ENCODE data around the gene ADAMTSL1.

DNA sequence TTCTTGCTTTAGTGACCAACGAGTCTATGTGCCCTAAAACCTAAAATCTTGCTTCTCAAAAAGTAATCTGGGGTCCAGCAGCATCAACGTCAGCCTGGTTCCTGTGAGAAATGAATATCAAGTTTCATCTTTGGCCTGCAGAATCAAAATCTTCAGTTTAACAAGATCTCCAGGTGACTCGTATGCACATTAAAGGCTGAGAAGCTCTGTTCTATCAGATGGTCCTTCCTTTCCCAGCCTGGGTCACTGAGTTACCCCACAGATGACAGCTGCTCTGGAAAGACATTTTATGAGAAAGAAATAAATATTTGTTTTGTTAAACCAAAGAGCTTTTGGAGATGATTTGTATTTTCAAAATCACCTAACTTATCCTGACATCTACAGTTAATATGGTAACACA lies 75.8 kb downstream of the ADAMTSL1 start:
- TF ChIP-seq E2F1 (CRISPR knock-in tag; IDR thresholded peaks at IDR 0.05) = no peak
- no peak for TF ChIP-seq NFYB (CRISPR knock-in tag; conservative IDR thresholded peaks at IDR 0.05; ENCODE audit: low read depth)
- TF ChIP-seq CTCF (IDR thresholded peaks at IDR 0.05) = no peak
- no peak for TF ChIP-seq IRF2 (CRISPR knock-in tag; IDR thresholded peaks at IDR 0.05; ENCODE audit: borderline replicate concordance, low read depth)
- TF ChIP-seq MYBL2 (CRISPR knock-in tag; IDR thresholded peaks at IDR 0.05) = no peak
- no peak for TF ChIP-seq ATF1 (CRISPR knock-in tag; IDR thresholded peaks at IDR 0.05)
- TF ChIP-seq ESRRA (CRISPR knock-in tag; IDR thresholded peaks at IDR 0.05; ENCODE audit: borderline replicate concordance) = no peak
- no peak for TF ChIP-seq FOXJ3 (CRISPR knock-in tag; IDR thresholded peaks at IDR 0.05; ENCODE audit: borderline replicate concordance)
- TF ChIP-seq, protein P1, sequence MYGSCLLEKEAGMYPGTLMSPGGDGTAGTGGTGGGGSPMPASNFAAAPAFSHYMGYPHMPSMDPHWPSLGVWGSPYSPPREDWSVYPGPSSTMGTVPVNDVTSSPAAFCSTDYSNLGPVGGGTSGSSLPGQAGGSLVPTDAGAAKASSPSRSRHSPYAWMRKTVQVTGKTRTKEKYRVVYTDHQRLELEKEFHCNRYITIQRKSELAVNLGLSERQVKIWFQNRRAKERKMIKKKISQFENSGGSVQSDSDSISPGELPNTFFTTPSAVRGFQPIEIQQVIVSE (CRISPR knock-in tag; IDR thresholded peaks at IDR 0.05; ENCODE audit: borderline replicate concordance) = no peak
- no peak for TF ChIP-seq USF1 (CRISPR knock-in tag; IDR thresholded peaks at IDR 0.05)
- no peak for TF ChIP-seq IRF1 (CRISPR knock-in tag; IDR thresholded peaks at IDR 0.05)
- TF ChIP-seq, protein P2, sequence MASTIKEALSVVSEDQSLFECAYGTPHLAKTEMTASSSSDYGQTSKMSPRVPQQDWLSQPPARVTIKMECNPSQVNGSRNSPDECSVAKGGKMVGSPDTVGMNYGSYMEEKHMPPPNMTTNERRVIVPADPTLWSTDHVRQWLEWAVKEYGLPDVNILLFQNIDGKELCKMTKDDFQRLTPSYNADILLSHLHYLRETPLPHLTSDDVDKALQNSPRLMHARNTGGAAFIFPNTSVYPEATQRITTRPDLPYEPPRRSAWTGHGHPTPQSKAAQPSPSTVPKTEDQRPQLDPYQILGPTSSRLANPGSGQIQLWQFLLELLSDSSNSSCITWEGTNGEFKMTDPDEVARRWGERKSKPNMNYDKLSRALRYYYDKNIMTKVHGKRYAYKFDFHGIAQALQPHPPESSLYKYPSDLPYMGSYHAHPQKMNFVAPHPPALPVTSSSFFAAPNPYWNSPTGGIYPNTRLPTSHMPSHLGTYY (CRISPR knock-in tag; IDR thresholded peaks at IDR 0.05) = no peak
- TF ChIP-seq, protein P3, sequence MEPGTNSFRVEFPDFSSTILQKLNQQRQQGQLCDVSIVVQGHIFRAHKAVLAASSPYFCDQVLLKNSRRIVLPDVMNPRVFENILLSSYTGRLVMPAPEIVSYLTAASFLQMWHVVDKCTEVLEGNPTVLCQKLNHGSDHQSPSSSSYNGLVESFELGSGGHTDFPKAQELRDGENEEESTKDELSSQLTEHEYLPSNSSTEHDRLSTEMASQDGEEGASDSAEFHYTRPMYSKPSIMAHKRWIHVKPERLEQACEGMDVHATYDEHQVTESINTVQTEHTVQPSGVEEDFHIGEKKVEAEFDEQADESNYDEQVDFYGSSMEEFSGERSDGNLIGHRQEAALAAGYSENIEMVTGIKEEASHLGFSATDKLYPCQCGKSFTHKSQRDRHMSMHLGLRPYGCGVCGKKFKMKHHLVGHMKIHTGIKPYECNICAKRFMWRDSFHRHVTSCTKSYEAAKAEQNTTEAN (CRISPR knock-in tag; IDR thresholded peaks at IDR 0.05) = no peak
